Heart left ventricle (tissue), 16 donors: ENCODE measurements around the gene OLR1. TPM values are rescaled to one million over a fixed set of nuclear protein-coding genes. Genes with fewer than 3 reads are reported as not detected.
"Not testable (repeated sequence)": the region's sequence is repeated elsewhere in the genome, so short reads cannot be mapped to it uniquely, and the experiment has no call there.

Experiments
- ATAC-seq, 4 donors: fragments of 200-7000 bp; cut with Tn5 transposase; one replicate each; pipeline ENCODE4 v1.9.1; 2020 to 2022; ENCODE audit warnings: moderate library complexity in 4 of 4, mild to moderate bottlenecking in 3 of 4, moderate number of reproducible peaks in 1 of 4
- DNase-seq, 5 donors: peaks; one replicate each; pipeline ENCODE4 v3.0.0-alpha.2; 2020
- H3K27ac ChIP-seq, 12 donors: fragments of 200-600 bp; sonication (generic) in 4 of 12; one replicate each; pipeline versions ENCODE4 v1.5.0 to v1.8.0; 2016 to 2022; ENCODE audit warnings: mild to moderate bottlenecking in 2 of 12
- H3K27me3 ChIP-seq, 9 donors: fragments of 200-600 bp; sonication (generic) in 2 of 9; one replicate each; pipeline versions ENCODE4 v1.5.1 to v1.8.0; 2016 to 2022; ENCODE audit warnings: mild to moderate bottlenecking in 3 of 9
- H3K36me3 ChIP-seq, 9 donors: fragments of 200-600 bp; sonication (generic) in 2 of 9; one replicate each; pipeline versions ENCODE4 v1.5.0 to v1.8.0; 2018 to 2022; ENCODE audit warnings: mild to moderate bottlenecking in 2 of 9
- H3K4me1 ChIP-seq, 12 donors: fragments of 200-600 bp; sonication (generic) in 4 of 12; one replicate each; pipeline versions ENCODE4 v1.5.0 to v1.8.0; 2016 to 2022; ENCODE audit warnings: mild to moderate bottlenecking in 3 of 12
- H3K4me3 ChIP-seq, 12 donors: fragments of 200-600 bp; sonication (generic) in 4 of 12; one replicate each; pipeline versions ENCODE4 v1.5.0 to v1.8.0; 2017 to 2022; ENCODE audit warnings: mild to moderate bottlenecking in 9 of 12, moderate library complexity in 4 of 12
- H3K9me3 ChIP-seq, 12 donors: fragments of 200-600 bp; sonication (generic) in 4 of 12; one replicate each; pipeline versions ENCODE4 v1.5.0 to v1.8.0; 2016 to 2022; ENCODE audit warnings: mild to moderate bottlenecking in 1 of 12
- CTCF ChIP-seq, 12 donors: fragments of 200-600 bp; sonication (generic) in 4 of 12; IDR thresholded peaks; one replicate each; pipeline versions ENCODE4 v1.5.0 to v1.8.0; 2018 to 2022; ENCODE audit warnings: antibody characterized with exemption in 12 of 12, mild to moderate bottlenecking in 5 of 12
- POLR2A ChIP-seq, 2 donors: fragments of 450-650 bp; IDR thresholded peaks; one replicate each; pipeline ENCODE4 v1.6.1; 2017; ENCODE audit warnings: antibody characterized with exemption in 2 of 2, mild to moderate bottlenecking in 2 of 2, moderate library complexity in 2 of 2
- WGBS, 4 donors: extraction: QIAGEN DNeasy Blood & Tissue Kit in 2 of 4; methylation state at CpG; one replicate each; pipeline versions ENCODE4 v1.1.5 to v1.1.7; 2013 to 2018; 5-methylcytosine and 5-hydroxymethylcytosine counted together
- intact Hi-C, 10 donors: fragments of 100-400 bp; cut with DNase I; formaldehyde crosslinking; loops; one replicate each; pipeline versions ENCODE4 v1.11.1 to v1.14.2; 2022
- polyA plus RNA-seq, 2 donors: library from polyadenylated mRNA; stranded (reverse); fragments of 200-250 nt; gene quantifications; one replicate each; pipeline ENCODE4 v1.2.3, GENCODE V29; 2013
- total RNA-seq, 9 donors: library from RNA; depleted of rRNA in 2 of 9; stranded (reverse); fragments of >200 nt in 2 of 9; fragmentation: NEBNext Ultra II Directional in 3 of 9; extraction: Animal tissue kit (Norgen Biotek cat#: 25700) in 3 of 9; gene quantifications; one replicate each; pipeline versions ENCODE4 v1.1.0 to v1.2.4, GENCODE V29; 2016 to 2023
- donor health status: ischemic (EF 13 %, LVEDD 7.1; RV severe dilation, severe dysfunction).
- donor health status: healthy with polysubstance abuse.
- donor health status: DM: no; HTN: yes; CAD: no.
- donor health status: DM: no; HTN: no; CAD: no.
- donor health status: ischemic (EF 25% LVEDD 6.9; RV normal size, moderate dysfunction).
- donor health status: ischemic (EF 25% LVEDD 5.7; RV mildly dilated, moderate dysfunction).
- donor health status: healthy.
- donor health status: DM: yes; HTN: yes; CAD: no.
- donor health status: ischemic (EF 35%, LVEDD 5.7; RV mildly dilated, moderate dysfunction).
- donor health status: nonischemic (EF 11% LVEDD 7.7; RV severe dilation, severe dysfunction).
- donor health status: DM: yes; HTN: yes; CAD: no.
- donor health status: PGD.
- donor health status: ischemic (EF 29% LVEDD 5.4; RV normal size, mild dysfunction).
- donor health status: nonischemic (EF 23%, LVEDD 6.1; RV moderate dilation, normal function).

Gene OLR1
- total and polyA plus RNA-seq, 11 donors: 0.07 to 1.6 (median 0.50) TPM; not detected in 2

- Histone ChIP-seq H3K36me3 (no peaks in the 10 kb centered on the region), H3K27ac (no peak overlapping the region), H3K4me1 (peaks cover 0 to 6% (median 2%) of the 10 kb centered on the region in 12 donors), H3K27me3 (peaks cover 0 to 4% (median 0%) of the 10 kb centered on the region in 9 donors), H3K4me3 (no peak overlapping the region), H3K9me3 (no peaks in the 10 kb centered on the region)
- 88 to 93% (median 90%) methylated on average over 3 of the region's 3 CpGs for WGBS, 4 donors
- intact Hi-C loops: loop anchor here in 4 of 10 donors (5.0 kb wide), 2 partner anchors 42 to 162 kb away; partner anchors contain the start of gene CLEC9A (in 1 of the 4)
- no peak for DNase-seq
- TF ChIP-seq POLR2A (IDR thresholded peaks at IDR 0.05): no peak
- TF ChIP-seq CTCF (IDR thresholded peaks at IDR 0.05): no peak
- ATAC-seq: no peak
Measured at GRCh38 chr12:10194160-10194670, 22.3 kb upstream of the OLR1 start.

GRCh38 chr12:10191865-10192264 is 19.9 kb upstream of the OLR1 start:
- Histone ChIP-seq H3K27me3 (peaks cover 0 to 4% (median 0%) of the 10 kb centered on the region in 9 donors), H3K4me3 (no peak overlapping the region), H3K27ac (no peak overlapping the region), H3K4me1 (peaks cover 0 to 6% (median 2%) of the 10 kb centered on the region in 12 donors), H3K9me3 (no peaks in the 10 kb centered on the region), H3K36me3 (no peaks in the 10 kb centered on the region)
- no peak for TF ChIP-seq CTCF (IDR thresholded peaks at IDR 0.05)
- no peak for TF ChIP-seq POLR2A (IDR thresholded peaks at IDR 0.05)
- WGBS, 4 donors: 30 to 46% (median 41%) methylated on average over 2 of the region's 2 CpGs
- intact Hi-C loops: loop anchor here (1.0 to 5.0 kb wide), 4 partner anchors 39 to 160 kb away; partner anchors contain the start of gene CLEC9A (in 1 of the 10)
- ATAC-seq (peak in 1 of 4 donors; percentile 38), DNase-seq (no peak)

- 43 to 50% (median 48%) methylated on average over 13 of the region's 13 CpGs for WGBS, 4 donors
- ATAC-seq (peak; percentile 75 to 98 (median 95)), DNase-seq (peak in 4 of 5 donors; percentile 35 to 63 (median 52))
- Histone ChIP-seq H3K27ac (no peak overlapping the region), H3K27me3 (peaks cover 0 to 8% (median 0%) of the 10 kb centered on the region in 9 donors), H3K4me1 (peaks cover 0 to 9% (median 2%) of the 10 kb centered on the region in 12 donors), H3K9me3 (no peaks in the 10 kb centered on the region), H3K4me3 (no peak overlapping the region), H3K36me3 (no peaks in the 10 kb centered on the region)
- intact Hi-C loops: loop anchor here (1.0 to 5.0 kb wide), 4 partner anchors 37 to 158 kb away; partner anchors contain the start of gene CLEC9A (in 1 of the 10)
- TF ChIP-seq POLR2A (IDR thresholded peaks at IDR 0.05): no peak
- peak; percentile 56 to 88 (median 74) for TF ChIP-seq CTCF (IDR thresholded peaks at IDR 0.05)
Measured at GRCh38 chr12:10190558-10191388, 18.8 kb upstream of the OLR1 start.

GRCh38 chr12:10189653-10190052 is 17.7 kb upstream of the OLR1 start:
- Histone ChIP-seq H3K27me3 (peaks cover 0 to 19% (median 0%) of the 10 kb centered on the region in 9 donors), H3K36me3 (no peaks in the 10 kb centered on the region), H3K9me3 (no peaks in the 10 kb centered on the region), H3K4me1 (peaks cover 0 to 15% (median 2%) of the 10 kb centered on the region in 12 donors), H3K4me3 (no peak overlapping the region), H3K27ac (peak overlapping the region in 1 of 12 donors; percentile 25)
- DNase-seq: peak in 1 of 5 donors; percentile 31
- intact Hi-C loops: loop anchor here in 9 of 10 donors (2.0 to 5.0 kb wide), 3 partner anchors 37 to 157 kb away; partner anchors contain the start of gene CLEC9A (in 1 of the 9)
- 45 to 61% (median 48%) methylated on average over 5 of the region's 5 CpGs for WGBS, 4 donors
- TF ChIP-seq POLR2A (IDR thresholded peaks at IDR 0.05) (no peak), CTCF (IDR thresholded peaks at IDR 0.05) (no peak)
- peak; percentile 53 to 78 (median 66) for ATAC-seq

- H3K27ac ChIP-seq, DNase-seq, intact Hi-C loops, H3K4me3 ChIP-seq, ATAC-seq, H3K9me3 ChIP-seq, H3K36me3 ChIP-seq: not testable (repeated sequence)
- Histone ChIP-seq H3K27me3 (peaks cover 0 to 19% (median 0%) of the 10 kb centered on the region in 9 donors), H3K4me1 (peaks cover 0 to 19% (median 1%) of the 10 kb centered on the region in 12 donors)
- WGBS, 4 donors: 87 to 88% (median 88%) methylated on average over 6 of the region's 6 CpGs
Measured at GRCh38 chr12:10186958-10187357, 15.0 kb upstream of the OLR1 start.
